SK-N-SH (cell line): ENCODE measurements around the gene CT55.

ENCODE experiments used
- CTCF ChIP-seq: fragments of 200-600 bp; sonication (generic); IDR thresholded peaks from 2 replicates; pipeline ENCODE4 v1.6.1; 2017; ENCODE audit warnings: antibody characterized with exemption, mild to moderate bottlenecking, moderate library complexity
- JUND ChIP-seq: IDR thresholded peaks from 2 replicates; pipeline ENCODE4 v1.4.0; 2012
- MAX ChIP-seq: IDR thresholded peaks from 2 replicates; pipeline ENCODE4 v1.4.0; 2012; ENCODE audit warnings: low read depth
- POLR2AphosphoS5 ChIP-seq: IDR thresholded peaks from 2 replicates; pipeline ENCODE4 v1.6.1; 2012; ENCODE audit warnings: low read depth, low read length
- RCOR1 ChIP-seq: fragments of 150-350 bp; IDR thresholded peaks from 2 replicates; pipeline ENCODE4 v1.6.1; 2017; ENCODE audit warnings: antibody characterized with exemption, low read length
- REST ChIP-seq: IDR thresholded peaks from 2 replicates; pipeline ENCODE4 v1.6.1; 2012; ENCODE audit warnings: mild to moderate bottlenecking, low read depth, low read length, moderate library complexity
- SMC3 ChIP-seq: IDR thresholded peaks from 2 replicates; pipeline ENCODE4 v1.6.1; 2012; ENCODE audit warnings: low read depth, low read length, improper control_type of control experiment
- TEAD4 ChIP-seq: IDR thresholded peaks from 2 replicates; pipeline ENCODE4 v1.4.0; 2012; ENCODE audit warnings: mild to moderate bottlenecking, borderline replicate concordance; ENCODE audit not compliant: insufficient read depth
- USF2 ChIP-seq: fragments of 150-350 bp; IDR thresholded peaks from 2 replicates; pipeline ENCODE4 v1.6.1; 2017; ENCODE audit warnings: antibody characterized with exemption, low read length, low read depth, borderline replicate concordance

GRCh38 chrX:135112743-135113142, 58.5 kb downstream of the CT55 start:
- TF ChIP-seq USF2 (no peak), POLR2AphosphoS5 (no peak), CTCF (no peak), RCOR1 (no peak), MAX (no peak), TEAD4 (no peak), REST (no peak), SMC3 (no peak), JUND (no peak)
